ENCODE data around the gene C1orf21. TPM values are rescaled to one million over a fixed set of nuclear protein-coding genes. Genes with fewer than 3 reads are reported as not detected.

Gene C1orf21
- total and polyA plus RNA-seq, 12 donors: 20.6 to 76.7 (median 67.5) TPM

GRCh38 chr1:184469396-184469795 lies 82.6 kb downstream of the C1orf21 start:
- 87 to 91% methylated on average over 1 of the region's 1 CpG for WGBS, 2 donors
- H3K27ac ChIP-seq: peak overlapping the region in 1 of 10 donors; percentile 8
- peaks cover 4 to 76% (median 38%) of the 10 kb centered on the region in 9 donors for H3K4me1 ChIP-seq
- H3K9me3 ChIP-seq: peaks cover 0 to 21% (median 7%) of the 10 kb centered on the region in 11 donors
- TF ChIP-seq CTCF (IDR thresholded peaks at IDR 0.05): no peak
- ATAC-seq: no peak
- no peak overlapping the region for H3K4me3 ChIP-seq
- no peaks in the 10 kb centered on the region for H3K27me3 ChIP-seq
- no peak for DNase-seq
- intact Hi-C loops (cut with DNase I): loop anchor here in 3 of 10 donors (5.0 to 10.0 kb wide), 3 partner anchors 82 to 395 kb away; partner anchors contain the start of gene C1orf21 (in 1 of the 3)
- no peaks in the 10 kb centered on the region for H3K36me3 ChIP-seq

- DNase-seq (no peak), ATAC-seq (no peak)
- TF ChIP-seq CTCF (IDR thresholded peaks at IDR 0.05): no peak
- Histone ChIP-seq H3K9me3 (peaks cover 0 to 31% (median 11%) of the 10 kb centered on the region in 11 donors), H3K4me3 (no peak overlapping the region), H3K27me3 (no peaks in the 10 kb centered on the region), H3K36me3 (peaks cover 0 to 10% (median 0%) of the 10 kb centered on the region in 9 donors), H3K4me1 (peaks cover 4 to 61% (median 37%) of the 10 kb centered on the region in 9 donors), H3K27ac (peak overlapping the region in 9 of 10 donors; percentile 26 to 60 (median 41))
- intact Hi-C loops (cut with DNase I): loop anchor here in 1 of 10 donors (5.0 kb wide), 1 partner anchor 91 kb away; no protein-coding TSS in a partner anchor
- WGBS, 2 donors: 56 to 57% methylated on average over 5 of the region's 5 CpGs
Observed at GRCh38 chr1:184471686-184472085, 84.9 kb downstream of the C1orf21 start.

GRCh38 chr1:184472136-184472535 lies 85.3 kb downstream of the C1orf21 start:
- Histone ChIP-seq H3K4me1 (peaks cover 4 to 58% (median 33%) of the 10 kb centered on the region in 9 donors), H3K9me3 (peaks cover 0 to 31% (median 11%) of the 10 kb centered on the region in 11 donors), H3K27me3 (no peaks in the 10 kb centered on the region), H3K4me3 (no peak overlapping the region), H3K36me3 (peaks cover 0 to 15% (median 2%) of the 10 kb centered on the region in 9 donors), H3K27ac (peak overlapping the region in 9 of 10 donors; percentile 26 to 60 (median 41))
- peak in 6 of 8 donors; percentile 51 to 78 (median 64) for ATAC-seq
- no peak for DNase-seq
- intact Hi-C loops (cut with DNase I): loop anchor here in 1 of 10 donors (5.0 kb wide), 1 partner anchor 90 kb away; no protein-coding TSS in a partner anchor
- peak in 3 of 9 donors; percentile 24 to 30 (median 28) for TF ChIP-seq CTCF (IDR thresholded peaks at IDR 0.05)
- WGBS, 2 donors: 21 to 40% methylated on average over 2 of the region's 2 CpGs

GRCh38 chr1:184473176-184473966 lies 86.5 kb downstream of the C1orf21 start:
- H3K9me3 ChIP-seq: peaks cover 0 to 31% (median 11%) of the 10 kb centered on the region in 11 donors
- ATAC-seq: no peak
- no peaks in the 10 kb centered on the region for H3K27me3 ChIP-seq
- intact Hi-C loops (cut with DNase I): loop anchor here in 1 of 10 donors (5.0 kb wide), 1 partner anchor 89 kb away; no protein-coding TSS in a partner anchor
- no peak for DNase-seq
- peak overlapping the region in 2 of 10 donors; percentile 55 to 59 for H3K27ac ChIP-seq
- 92 to 93% methylated on average over 9 of the region's 9 CpGs for WGBS, 2 donors
- H3K4me3 ChIP-seq: no peak overlapping the region
- H3K36me3 ChIP-seq: peaks cover 0 to 27% (median 11%) of the 10 kb centered on the region in 9 donors
- TF ChIP-seq CTCF (IDR thresholded peaks at IDR 0.05): no peak
- peaks cover 4 to 48% (median 27%) of the 10 kb centered on the region in 9 donors for H3K4me1 ChIP-seq

All from heart right ventricle (tissue), 16 donors.